HG03175 (cell line): ENCODE data around the gene UBE2I.

Experiments
- ATAC-seq: cut with Tn5 transposase; IDR thresholded peaks from one replicate; pipeline ENCODE4 v1.9.1; 2021; ENCODE audit warnings: mild to moderate bottlenecking, moderate library complexity; ENCODE audit not compliant: unreplicated experiment

The UBE2I gene

GRCh38 chr16:1355591-1355990 lies 46.2 kb downstream of the UBE2I start:
- ATAC-seq, result no peak

GRCh38 chr16:1356061-1356900 lies 46.8 kb downstream of the UBE2I start:
- no peak for ATAC-seq

GRCh38 chr16:1357906-1358566 lies 48.6 kb downstream of the UBE2I start:
- no peak for ATAC-seq

GRCh38 chr16:1361685-1362360 lies 52.4 kb downstream of the UBE2I start:
- no peak for ATAC-seq

- no peak for ATAC-seq
These were observed 53.4 kb downstream of the UBE2I start for GRCh38 chr16:1362807-1363206.

GRCh38 chr16:1363501-1364041 lies 54.1 kb downstream of the UBE2I start:
- no peak for ATAC-seq

GRCh38 chr16:1364510-1364909 lies 55.1 kb downstream of the UBE2I start:
- ATAC-seq, result no peak

GRCh38 chr16:1366060-1366711 lies 56.8 kb downstream of the UBE2I start:
- no peak for ATAC-seq

- ATAC-seq, result no peak
These were observed 57.4 kb downstream of the UBE2I start for GRCh38 chr16:1366712-1367299.

- no peak for ATAC-seq
These were observed 58.2 kb downstream of the UBE2I start for GRCh38 chr16:1367486-1368174.

GRCh38 chr16:1371054-1371978 lies 61.9 kb downstream of the UBE2I start:
- ATAC-seq, result no peak

GRCh38 chr16:1372292-1372950 lies 63.0 kb downstream of the UBE2I start:
- ATAC-seq, result no peak

GRCh38 chr16:1374418-1375297 lies 65.2 kb downstream of the UBE2I start:
- ATAC-seq, result no peak

GRCh38 chr16:1375298-1375640 lies 65.8 kb downstream of the UBE2I start:
- no peak for ATAC-seq

GRCh38 chr16:1375741-1376410 lies 66.4 kb downstream of the UBE2I start:
- no peak for ATAC-seq
